Activated CD4-positive, alpha-beta T cell treated with anti-CD3 and anti-CD28 coated beads, Interleukin-2, amount 50 U/mL, for 24 hours (primary cell): Measurements from ENCODE around the gene EPB41L4B.

Source experiments
- DNase-seq, 2 donors: peaks; one replicate each; pipeline ENCODE4 v3.0.0-alpha.2; 2020; ENCODE audit warnings: low read depth in 1 of 2, low spot score in 1 of 2

The EPB41L4B gene

GRCh38 chr9:109321727-109322126 is 868 bp upstream of the EPB41L4B start:
- no peak for DNase-seq

- no peak for DNase-seq
These were observed 523 bp downstream of the EPB41L4B start for GRCh38 chr9:109320331-109320741.

GRCh38 chr9:109319626-109320241 is 1.1 kb downstream of the EPB41L4B start:
- no peak for DNase-seq

- DNase-seq, result no peak
These were observed 1.7 kb downstream of the EPB41L4B start for GRCh38 chr9:109319017-109319625.

GRCh38 chr9:109317979-109318741 is 2.7 kb downstream of the EPB41L4B start:
- DNase-seq, result no peak

DNA sequence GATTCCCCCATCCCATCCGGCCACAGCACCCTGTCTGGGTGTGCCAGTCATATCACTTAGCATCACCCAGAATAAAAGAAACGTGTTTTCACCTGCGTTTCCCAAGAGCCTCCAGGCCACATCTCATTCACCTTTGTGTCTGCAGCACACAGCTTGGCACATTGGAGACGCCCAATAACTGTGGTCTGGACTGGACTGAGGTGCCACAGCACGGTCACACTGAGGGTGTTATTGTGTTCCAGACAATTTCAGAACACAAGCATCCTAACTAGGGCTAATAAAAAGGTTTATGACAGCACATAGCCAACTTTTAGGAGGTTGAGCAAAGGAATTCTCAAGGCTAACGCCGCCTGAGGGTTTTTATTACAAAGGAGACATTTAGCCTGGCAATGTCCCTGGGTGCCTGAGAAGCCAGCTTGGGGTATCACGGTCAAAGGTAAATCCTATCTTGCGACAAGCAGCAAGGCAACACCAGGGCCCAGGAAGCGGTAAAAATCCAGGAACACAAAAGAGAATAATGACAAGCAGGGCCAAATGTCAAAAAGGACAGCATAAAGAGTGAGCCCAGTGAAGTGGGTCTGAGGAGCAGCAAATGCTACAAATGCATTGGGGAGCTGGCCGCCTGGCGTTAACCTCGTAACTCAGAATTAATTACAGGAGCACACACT is 3.4 kb downstream of the EPB41L4B start:
- DNase-seq, result no peak

GRCh38 chr9:109316207-109316640 is 4.6 kb downstream of the EPB41L4B start:
- DNase-seq, result no peak

- no peak for DNase-seq
These were observed 5.2 kb downstream of the EPB41L4B start for GRCh38 chr9:109315480-109316206.

- no peak for DNase-seq
These were observed 6.8 kb downstream of the EPB41L4B start for GRCh38 chr9:109314011-109314531.

DNA sequence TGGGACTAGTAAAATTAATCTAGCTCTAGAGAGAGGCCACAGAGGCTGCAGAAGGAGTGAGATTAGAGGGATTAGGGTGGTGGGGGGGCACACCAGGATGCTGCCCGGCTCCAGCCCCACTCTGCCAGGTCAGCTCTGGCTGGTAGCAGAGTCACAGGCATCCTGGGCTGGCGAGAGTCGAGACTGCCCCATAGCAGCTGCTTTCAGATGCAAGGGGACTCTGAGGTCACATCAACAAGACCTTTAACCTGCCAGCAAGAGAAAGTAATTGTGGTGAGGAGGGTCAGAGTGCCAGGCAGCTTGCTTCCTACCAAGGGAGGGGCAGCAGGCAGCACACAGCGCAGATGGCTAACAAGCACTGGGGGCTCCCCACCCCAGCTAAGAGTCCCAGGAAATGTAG is 7.5 kb downstream of the EPB41L4B start:
- DNase-seq, result no peak

DNA sequence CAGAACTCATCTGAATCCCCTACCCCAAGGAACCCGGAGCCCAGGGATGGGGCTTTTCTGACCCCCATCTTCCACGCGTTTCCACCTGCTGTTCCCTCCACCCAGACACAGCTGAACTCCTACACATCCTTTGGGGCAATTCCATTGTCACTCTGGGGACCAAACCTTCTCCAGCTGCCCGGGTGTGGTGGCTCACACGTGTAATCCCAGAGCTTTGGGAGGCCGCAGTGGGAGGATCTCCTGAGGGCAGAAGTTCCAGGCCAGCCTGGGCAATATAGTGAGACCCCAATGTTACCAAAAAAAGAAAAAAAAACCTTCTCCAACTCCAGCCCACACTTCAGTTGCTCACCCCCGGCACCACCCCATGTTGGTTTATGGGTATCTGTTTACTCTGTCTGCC is 8.1 kb downstream of the EPB41L4B start:
- no peak for DNase-seq

DNA sequence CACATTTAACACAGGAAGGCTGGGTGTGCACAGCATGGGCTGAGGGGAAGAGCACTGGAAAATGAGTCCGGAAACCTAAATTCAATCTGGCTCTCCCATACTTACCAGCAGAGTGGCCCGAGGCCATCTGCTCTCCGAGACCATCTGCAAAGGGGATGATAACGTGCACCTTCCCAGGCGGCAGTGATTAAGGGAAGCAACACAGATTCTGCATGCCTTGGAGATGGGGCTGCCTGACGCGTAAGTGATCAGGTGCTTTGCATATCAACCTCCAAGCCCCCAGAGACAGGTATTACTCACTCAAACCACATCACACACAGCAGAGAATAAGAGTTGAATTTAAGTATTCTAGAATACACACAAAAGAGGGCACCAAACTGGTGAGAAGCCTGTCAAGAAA is 9.1 kb downstream of the EPB41L4B start:
- DNase-seq, result no peak

DNA sequence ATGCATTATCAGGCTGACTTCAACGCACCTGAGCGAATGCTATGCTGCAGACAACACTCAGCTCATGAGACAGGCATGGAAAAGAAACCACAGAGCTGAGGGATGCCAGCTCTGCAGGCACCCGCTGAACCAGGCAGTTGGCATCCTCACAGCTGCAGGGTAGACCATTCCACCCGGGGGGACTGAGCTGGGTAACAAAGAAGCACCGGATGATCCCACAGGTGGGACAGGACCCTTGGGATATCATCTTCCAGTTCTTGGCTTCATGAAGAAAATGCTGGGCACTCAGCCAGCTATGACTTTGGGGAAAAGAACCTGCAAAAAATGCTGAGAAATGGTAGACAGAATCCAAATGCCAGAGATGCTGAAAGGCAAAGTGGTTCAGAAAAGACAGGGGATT is 9.6 kb downstream of the EPB41L4B start:
- no peak for DNase-seq

- DNase-seq, result no peak
These were observed 10.4 kb downstream of the EPB41L4B start for GRCh38 chr9:109310486-109310901.

DNA sequence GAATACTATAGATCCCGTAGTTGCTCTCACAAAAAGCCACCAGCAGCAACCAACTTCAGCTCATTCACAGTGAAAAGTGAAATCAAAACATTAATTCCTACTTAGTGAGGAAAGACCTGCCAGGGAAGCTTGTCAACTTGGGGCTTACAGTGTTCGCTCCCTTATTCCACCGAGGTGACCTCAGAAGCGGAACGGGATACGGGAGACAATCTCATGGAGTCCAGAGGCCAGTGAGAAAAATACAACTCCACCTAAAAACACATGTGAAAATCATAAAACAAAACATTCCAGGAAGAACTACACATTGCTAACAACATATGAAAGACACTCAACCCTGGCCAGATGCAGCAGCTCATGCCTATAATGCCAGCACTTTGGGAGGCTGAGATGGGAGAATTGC is 11.6 kb downstream of the EPB41L4B start:
- no peak for DNase-seq

- no peak for DNase-seq
These were observed 13.2 kb downstream of the EPB41L4B start for GRCh38 chr9:109307380-109308240.

- no peak for DNase-seq
These were observed 15.1 kb downstream of the EPB41L4B start for GRCh38 chr9:109305801-109306200.

GRCh38 chr9:109304347-109304746 is 16.5 kb downstream of the EPB41L4B start:
- DNase-seq, result no peak

GRCh38 chr9:109303900-109304299 is 17.0 kb downstream of the EPB41L4B start:
- DNase-seq, result no peak

GRCh38 chr9:109302606-109303005 is 18.3 kb downstream of the EPB41L4B start:
- DNase-seq, result no peak
